Body of pancreas (tissue), 4 donors: Measurements from ENCODE around the gene ARF3.

Experiments used
- POLR2A ChIP-seq, 3 donors: fragments of 450-650 bp; IDR thresholded peaks; one replicate each; pipeline ENCODE4 v1.6.1; 2016; ENCODE audit warnings: antibody characterized with exemption in 3 of 3, mild to moderate bottlenecking in 2 of 3
- TF ChIP-seq, protein P1 (sequence below), 7 experiments: fragments of 450-650 bp in 4 of 7; fragments of 200-600 bp in 3 of 7; sonication (generic) in 3 of 7; IDR thresholded peaks; one replicate each; pipeline ENCODE4 v1.5.1; 2016 to 2019; ENCODE audit warnings: antibody characterized with exemption in 7 of 7

DNA sequence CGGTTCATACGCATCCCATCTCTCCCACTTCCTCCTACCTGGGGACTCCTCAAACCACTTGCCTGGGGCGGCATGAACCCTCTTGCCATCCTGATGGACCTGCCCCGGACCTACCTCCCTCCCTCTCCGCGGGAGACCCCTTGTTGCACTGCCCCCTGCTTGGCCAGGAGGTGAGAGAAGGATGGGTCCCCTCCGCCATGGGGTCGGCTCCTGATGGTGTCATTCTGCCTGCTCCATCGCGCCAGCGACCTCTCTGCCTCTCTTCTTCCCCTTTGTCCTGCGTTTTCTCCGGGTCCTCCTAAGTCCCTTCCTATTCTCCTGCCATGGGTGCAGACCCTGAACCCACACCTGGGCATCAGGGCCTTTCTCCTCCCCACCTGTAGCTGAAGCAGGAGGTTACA is 24.5 kb upstream of the ARF3 start:
- TF ChIP-seq, protein P1, sequence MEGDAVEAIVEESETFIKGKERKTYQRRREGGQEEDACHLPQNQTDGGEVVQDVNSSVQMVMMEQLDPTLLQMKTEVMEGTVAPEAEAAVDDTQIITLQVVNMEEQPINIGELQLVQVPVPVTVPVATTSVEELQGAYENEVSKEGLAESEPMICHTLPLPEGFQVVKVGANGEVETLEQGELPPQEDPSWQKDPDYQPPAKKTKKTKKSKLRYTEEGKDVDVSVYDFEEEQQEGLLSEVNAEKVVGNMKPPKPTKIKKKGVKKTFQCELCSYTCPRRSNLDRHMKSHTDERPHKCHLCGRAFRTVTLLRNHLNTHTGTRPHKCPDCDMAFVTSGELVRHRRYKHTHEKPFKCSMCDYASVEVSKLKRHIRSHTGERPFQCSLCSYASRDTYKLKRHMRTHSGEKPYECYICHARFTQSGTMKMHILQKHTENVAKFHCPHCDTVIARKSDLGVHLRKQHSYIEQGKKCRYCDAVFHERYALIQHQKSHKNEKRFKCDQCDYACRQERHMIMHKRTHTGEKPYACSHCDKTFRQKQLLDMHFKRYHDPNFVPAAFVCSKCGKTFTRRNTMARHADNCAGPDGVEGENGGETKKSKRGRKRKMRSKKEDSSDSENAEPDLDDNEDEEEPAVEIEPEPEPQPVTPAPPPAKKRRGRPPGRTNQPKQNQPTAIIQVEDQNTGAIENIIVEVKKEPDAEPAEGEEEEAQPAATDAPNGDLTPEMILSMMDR (IDR thresholded peaks at IDR 0.05), result no peak
- no peak for TF ChIP-seq POLR2A (IDR thresholded peaks at IDR 0.05)
